ENCODE results near the gene S100A1. TPM values are rescaled to one million over a fixed set of nuclear protein-coding genes. Genes with fewer than 3 reads are reported as not detected.
"Not testable (repeated sequence)": the region's sequence is repeated elsewhere in the genome, so short reads cannot be mapped to it uniquely, and the experiment has no call there.

S100A1 gene
- total RNA-seq, 2 donors from 2014 or later = 1.6 to 1.9 TPM

- DNase-seq (peak; percentile 74 to 85), ATAC-seq (peak; percentile 76)
- intact Hi-C loops (cut with DNase I, micrococcal nuclease) = no loop called here
Observed at GRCh38 chr1:153626904-153627714, 1.1 kb upstream of the S100A1 start, which contains the start of gene S100A13. Gene S100A13, minus strand, starts transcription at chr1:153627505. Its CDS starts 1,033 bp downstream, at chr1:153626472.

GRCh38 chr1:153628638-153629342 is 556 bp downstream of the S100A1 start:
- intact Hi-C loops (cut with DNase I, micrococcal nuclease) = no loop called here
- DNase-seq (no peak), ATAC-seq (no peak)

DNA sequence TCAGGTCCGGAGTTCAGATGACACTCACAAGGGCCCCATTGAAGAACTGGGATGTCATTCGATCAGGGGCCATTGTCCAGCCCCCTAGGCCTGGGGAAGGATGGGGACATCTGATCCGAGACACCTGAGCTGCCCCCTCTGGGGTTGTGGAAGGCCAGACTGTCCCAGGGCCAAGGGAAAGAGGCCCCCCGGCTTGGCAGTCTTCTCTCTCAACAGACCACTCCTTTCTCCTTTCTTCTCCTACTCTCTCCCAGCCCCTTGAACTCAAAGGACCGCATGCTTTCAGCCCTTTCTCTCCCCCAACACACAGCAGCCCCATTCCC is 1.1 kb downstream of the S100A1 start:
- DNase-seq = no peak
- ATAC-seq = no peak
- intact Hi-C loops (cut with DNase I, micrococcal nuclease) = no loop called here

GRCh38 chr1:153629971-153630370 is 1.7 kb downstream of the S100A1 start:
- DNase-seq (no peak), ATAC-seq (no peak)
- intact Hi-C loops (cut with DNase I, micrococcal nuclease) = no loop called here

- DNase-seq (no peak), ATAC-seq (no peak)
- intact Hi-C loops (cut with DNase I, micrococcal nuclease) = no loop called here
Observed at GRCh38 chr1:153630384-153630783, 2.1 kb downstream of the S100A1 start.

DNA sequence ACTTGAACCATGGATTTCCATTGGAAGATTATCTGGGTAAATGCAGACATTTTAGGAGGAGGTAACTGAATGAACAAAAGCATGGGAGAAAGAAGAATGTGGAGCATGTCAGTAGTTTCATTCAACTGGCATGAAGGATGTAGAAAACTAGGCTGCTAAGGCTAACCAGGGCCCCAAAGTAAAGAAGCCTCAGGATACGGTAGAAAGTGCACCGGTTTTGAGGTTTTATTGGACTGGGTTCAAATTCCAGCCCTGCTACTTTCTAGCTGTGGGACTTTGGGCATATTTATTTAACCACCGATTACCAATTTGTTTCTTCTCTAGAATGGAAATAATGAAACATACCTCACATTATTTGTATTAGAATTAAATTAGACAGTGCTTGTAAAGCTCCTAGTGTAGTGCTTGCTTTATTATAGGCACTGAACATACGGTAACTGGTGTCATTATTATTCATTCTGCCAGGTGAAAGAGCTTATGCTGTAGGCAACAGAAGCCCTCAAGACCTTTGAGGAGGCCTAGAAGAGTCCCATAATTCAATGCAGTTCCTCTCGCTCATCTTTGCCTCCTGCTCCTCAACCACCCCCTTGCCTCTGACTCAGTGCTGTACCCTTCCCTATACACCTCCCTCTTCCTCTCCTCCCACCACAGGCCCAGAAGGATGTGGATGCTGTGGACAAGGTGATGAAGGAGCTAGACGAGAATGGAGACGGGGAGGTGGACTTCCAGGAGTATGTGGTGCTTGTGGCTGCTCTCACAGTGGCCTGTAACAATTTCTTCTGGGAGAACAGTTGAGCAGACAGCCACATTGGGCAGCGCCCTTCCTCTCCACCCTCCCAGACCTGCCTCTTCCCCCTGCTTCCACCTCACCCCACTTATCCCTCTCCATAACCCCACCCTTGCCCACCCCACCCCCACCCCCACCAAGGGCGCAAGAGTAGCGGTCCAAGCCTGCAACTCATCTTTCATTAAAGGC is 3.1 kb downstream of the S100A1 start:
- ATAC-seq (no peak), DNase-seq (no peak)
- intact Hi-C loops (cut with DNase I, micrococcal nuclease) = no loop called here

- intact Hi-C loops (cut with DNase I, micrococcal nuclease) = no loop called here
- ATAC-seq (peak; percentile 56), DNase-seq (peak in 1 of 2 donors; percentile 61)
Observed at GRCh38 chr1:153633161-153633753, 5.0 kb downstream of the S100A1 start.

GRCh38 chr1:153633754-153634665 is 5.8 kb downstream of the S100A1 start, which contains the start of gene CHTOP:
Gene CHTOP, plus strand, starts transcription at chr1:153634066. Its CDS starts 2,523 bp downstream, at chr1:153636589.
- DNase-seq (peak; percentile 97 to 98), ATAC-seq (peak; percentile 89)
- intact Hi-C loops (cut with DNase I, micrococcal nuclease) = no loop called here

GRCh38 chr1:153635872-153636271 is 7.6 kb downstream of the S100A1 start:
- intact Hi-C loops (cut with DNase I, micrococcal nuclease) = no loop called here
- ATAC-seq (no peak), DNase-seq (no peak)

DNA sequence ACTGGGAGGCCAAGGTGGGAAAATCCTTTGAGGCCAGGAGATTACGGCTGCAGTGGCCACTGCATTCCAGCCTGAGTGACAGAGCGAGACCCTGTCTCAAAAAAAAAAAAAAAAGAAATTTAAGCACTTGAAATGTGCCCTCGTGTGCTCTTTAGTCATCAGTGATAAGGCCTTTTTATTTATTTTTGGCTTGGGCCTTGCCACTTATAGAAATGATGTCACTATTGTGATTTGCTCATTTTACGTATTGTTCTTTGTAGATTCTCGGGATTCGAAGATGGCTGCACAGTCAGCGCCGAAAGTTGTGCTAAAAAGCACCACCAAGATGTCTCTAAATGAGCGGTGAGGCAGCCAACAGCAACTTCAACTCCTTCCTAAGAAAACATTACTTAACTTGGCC is 8.1 kb downstream of the S100A1 start:
- intact Hi-C loops (cut with DNase I, micrococcal nuclease) = no loop called here
- ATAC-seq = no peak
- DNase-seq = no peak

- intact Hi-C loops (cut with DNase I, micrococcal nuclease) = no loop called here
- DNase-seq = no peak
- no peak for ATAC-seq
Observed at GRCh38 chr1:153638261-153638660, 10.0 kb downstream of the S100A1 start.

DNA sequence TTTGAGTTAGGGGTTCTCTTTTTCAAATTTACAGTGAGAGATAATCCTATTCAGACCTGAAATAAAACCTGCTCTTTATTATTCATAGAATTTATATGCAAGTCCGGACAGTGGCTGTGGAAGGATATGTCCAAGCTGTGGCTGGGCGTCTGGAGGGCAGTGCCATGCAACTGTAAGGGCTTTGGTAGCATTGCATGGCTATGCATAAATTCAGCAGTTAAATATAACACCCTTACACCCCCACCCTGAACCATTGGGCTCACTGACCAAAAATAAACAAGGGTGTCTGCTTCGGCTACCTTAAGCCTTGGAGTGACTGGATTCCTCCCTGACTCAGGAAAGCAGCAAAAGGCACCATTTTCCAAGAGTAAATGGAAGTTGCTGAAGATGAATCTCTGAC is 11.0 kb downstream of the S100A1 start:
- no peak for DNase-seq
- intact Hi-C loops (cut with DNase I, micrococcal nuclease) = no loop called here
- no peak for ATAC-seq

- intact Hi-C loops (cut with DNase I, micrococcal nuclease); DNase-seq: not testable (repeated sequence)
Observed at GRCh38 chr1:153640213-153640612, 12.0 kb downstream of the S100A1 start.

GRCh38 chr1:153640861-153641260 is 12.6 kb downstream of the S100A1 start:
- intact Hi-C loops (cut with DNase I, micrococcal nuclease) = no loop called here
- no peak for ATAC-seq
- no peak for DNase-seq

More at GRCh38 chr1:153640213-153640612, 12.0 kb downstream of the S100A1 start:
- ATAC-seq = not testable (repeated sequence)

DNA sequence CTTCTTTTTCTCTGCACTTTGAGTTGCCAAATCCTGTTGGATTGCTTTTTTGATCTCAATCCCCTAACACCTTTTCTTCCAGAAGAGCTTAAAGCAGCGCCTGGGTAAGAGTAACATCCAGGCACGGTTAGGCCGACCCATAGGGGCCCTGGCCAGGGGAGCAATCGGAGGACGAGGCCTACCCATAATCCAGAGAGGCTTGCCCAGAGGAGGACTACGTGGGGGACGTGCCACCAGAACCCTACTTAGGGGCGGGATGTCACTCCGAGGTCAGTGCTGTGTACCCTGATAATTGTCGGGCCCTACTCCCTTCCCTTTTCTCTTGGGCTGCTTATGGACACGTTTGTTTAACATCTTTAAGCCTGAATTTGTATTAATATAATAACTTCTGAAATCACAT is 13.9 kb downstream of the S100A1 start:
- intact Hi-C loops (cut with DNase I, micrococcal nuclease) = no loop called here
- no peak for DNase-seq
- ATAC-seq = no peak

DNA sequence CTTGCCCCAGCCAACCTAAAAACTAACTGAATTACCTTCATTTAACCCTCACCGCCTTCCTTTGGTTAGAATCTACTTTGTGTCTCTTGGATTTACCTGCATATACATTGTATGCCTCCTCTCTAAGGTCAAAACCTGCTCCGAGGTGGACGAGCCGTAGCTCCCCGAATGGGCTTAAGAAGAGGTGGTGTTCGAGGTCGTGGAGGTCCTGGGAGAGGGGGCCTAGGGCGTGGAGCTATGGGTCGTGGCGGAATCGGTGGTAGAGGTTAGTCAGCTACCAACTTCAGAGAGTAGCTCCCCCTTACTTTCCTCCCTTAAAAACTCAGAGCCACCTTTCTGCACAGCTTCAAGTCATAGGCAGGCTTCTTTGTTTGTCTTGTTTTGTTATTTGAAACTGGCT is 14.9 kb downstream of the S100A1 start:
- intact Hi-C loops (cut with DNase I, micrococcal nuclease) = no loop called here
- no peak for DNase-seq

GRCh38 chr1:153643816-153644215 is 15.6 kb downstream of the S100A1 start:
- intact Hi-C loops (cut with DNase I, micrococcal nuclease) = no loop called here
- no peak for ATAC-seq
- DNase-seq = no peak

More for the DNA sequence above, 14.9 kb downstream of the S100A1 start:
- no peak for ATAC-seq

Measured in left colon (tissue), 2 donors.